ENCODE data around the gene MGME1. TPM values are rescaled to one million over a fixed set of nuclear protein-coding genes. Genes with fewer than 3 reads are reported as not detected.
"Not testable (repeated sequence)": the region's sequence is repeated elsewhere in the genome, so short reads cannot be mapped to it uniquely, and the experiment has no call there.

MGME1 gene
- polyA plus RNA-seq, 1 donor: 21.0 TPM

- not testable (repeated sequence) for DNase-seq
These were observed 58.2 kb downstream of the MGME1 start for GRCh38 chr20:18027011-18027410.

- DNase-seq: no peak
These were observed 61.2 kb downstream of the MGME1 start for GRCh38 chr20:18030020-18030419.

GRCh38 chr20:18031050-18031449 lies 62.2 kb downstream of the MGME1 start:
- DNase-seq: no peak

GRCh38 chr20:18031888-18032509 lies 63.2 kb downstream of the MGME1 start:
- no peak for DNase-seq

GRCh38 chr20:18032977-18033892 lies 64.4 kb downstream of the MGME1 start:
- no peak for DNase-seq

GRCh38 chr20:18034039-18034438 lies 65.2 kb downstream of the MGME1 start:
- DNase-seq: no peak

- no peak for DNase-seq
These were observed 70.2 kb downstream of the MGME1 start for GRCh38 chr20:18039063-18039462.

Other genes with a start within 250 kb of the MGME1 start
- 101 TPM for gene SNX5, start 224 bp upstream of the MGME1 start, polyA plus RNA-seq (ENCODE audit: insufficient read length)
- gene OVOL2, start 88.9 kb downstream of the MGME1 start, polyA plus RNA-seq (ENCODE audit: insufficient read length): not detected
- gene KAT14, start 168.8 kb downstream of the MGME1 start, polyA plus RNA-seq (ENCODE audit: insufficient read length): 19.2 TPM
- 10.5 TPM for gene PET117, start 168.8 kb downstream of the MGME1 start, polyA plus RNA-seq (ENCODE audit: insufficient read length)